GM10248 (cell line): ENCODE data around the gene NFE2L3.

Source experiments
- CTCF ChIA-PET: fragments of 300-600 bp; sonication (Branson Sonifier 250); formaldehyde crosslinking; extraction: SDS; loops from one replicate; lab custom pipeline; 2021; ENCODE audit warnings: antibody characterized with exemption; lab: Yijun Ruan, JAX
- POLR2A ChIA-PET: fragments of 350-650 bp; sonication (Branson Sonifier 250); formaldehyde crosslinking; extraction: SDS; loops from one replicate; lab custom pipeline; 2020; ENCODE audit warnings: antibody characterized with exemption; lab: Yijun Ruan, JAX
- DNase-seq: peaks from one replicate; pipeline ENCODE4 v3.0.0; 2012; ENCODE audit errors: extremely low spot score
- TF ChIP-seq, protein P1 (sequence below): IDR thresholded peaks from 2 replicates; pipeline ENCODE4 v1.5.1; 2012; ENCODE audit warnings: mild to moderate bottlenecking, low read depth; ENCODE audit errors: extremely low read depth, missing control alignments, control extremely low read depth

The NFE2L3 gene

DNA sequence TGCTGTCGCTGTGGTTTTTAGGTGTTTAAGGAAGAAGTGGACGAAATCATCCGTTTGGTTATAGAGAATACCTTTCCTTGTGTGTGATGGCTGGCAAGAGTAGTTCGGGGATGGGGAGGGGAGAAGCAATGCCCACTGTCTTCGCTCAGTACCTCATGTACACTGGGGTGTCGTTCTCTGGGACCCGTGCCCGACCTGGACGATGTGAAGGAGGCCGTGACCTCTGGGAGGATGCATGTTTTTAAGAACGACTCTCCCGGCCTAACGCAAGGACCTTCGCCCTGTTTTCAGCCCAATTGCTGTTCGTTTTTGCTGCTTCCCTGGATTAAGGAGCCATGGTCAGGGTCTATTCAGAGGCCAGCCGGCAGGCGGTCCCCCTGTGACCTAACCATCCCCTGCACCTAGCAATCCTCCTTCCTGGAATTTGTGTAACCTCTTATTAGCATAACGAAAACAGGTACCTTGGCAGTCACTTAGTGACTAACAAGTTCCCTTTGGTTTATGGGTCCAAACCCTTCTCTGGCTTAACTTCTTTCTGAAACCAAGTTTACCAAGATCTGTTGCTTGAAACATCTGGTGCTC lies 1.3 kb downstream of the NFE2L3 start:
- ChIA-PET CTCF (interaction anchor here (1.2 to 1.7 kb wide), 2 partner anchors 41 to 257 kb away, joined by 3 to 4 read pairs; no protein-coding TSS in a partner anchor), POLR2A (no interaction called here)
- TF ChIP-seq, protein P1, sequence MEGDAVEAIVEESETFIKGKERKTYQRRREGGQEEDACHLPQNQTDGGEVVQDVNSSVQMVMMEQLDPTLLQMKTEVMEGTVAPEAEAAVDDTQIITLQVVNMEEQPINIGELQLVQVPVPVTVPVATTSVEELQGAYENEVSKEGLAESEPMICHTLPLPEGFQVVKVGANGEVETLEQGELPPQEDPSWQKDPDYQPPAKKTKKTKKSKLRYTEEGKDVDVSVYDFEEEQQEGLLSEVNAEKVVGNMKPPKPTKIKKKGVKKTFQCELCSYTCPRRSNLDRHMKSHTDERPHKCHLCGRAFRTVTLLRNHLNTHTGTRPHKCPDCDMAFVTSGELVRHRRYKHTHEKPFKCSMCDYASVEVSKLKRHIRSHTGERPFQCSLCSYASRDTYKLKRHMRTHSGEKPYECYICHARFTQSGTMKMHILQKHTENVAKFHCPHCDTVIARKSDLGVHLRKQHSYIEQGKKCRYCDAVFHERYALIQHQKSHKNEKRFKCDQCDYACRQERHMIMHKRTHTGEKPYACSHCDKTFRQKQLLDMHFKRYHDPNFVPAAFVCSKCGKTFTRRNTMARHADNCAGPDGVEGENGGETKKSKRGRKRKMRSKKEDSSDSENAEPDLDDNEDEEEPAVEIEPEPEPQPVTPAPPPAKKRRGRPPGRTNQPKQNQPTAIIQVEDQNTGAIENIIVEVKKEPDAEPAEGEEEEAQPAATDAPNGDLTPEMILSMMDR = no peak
- no peak for DNase-seq

DNA sequence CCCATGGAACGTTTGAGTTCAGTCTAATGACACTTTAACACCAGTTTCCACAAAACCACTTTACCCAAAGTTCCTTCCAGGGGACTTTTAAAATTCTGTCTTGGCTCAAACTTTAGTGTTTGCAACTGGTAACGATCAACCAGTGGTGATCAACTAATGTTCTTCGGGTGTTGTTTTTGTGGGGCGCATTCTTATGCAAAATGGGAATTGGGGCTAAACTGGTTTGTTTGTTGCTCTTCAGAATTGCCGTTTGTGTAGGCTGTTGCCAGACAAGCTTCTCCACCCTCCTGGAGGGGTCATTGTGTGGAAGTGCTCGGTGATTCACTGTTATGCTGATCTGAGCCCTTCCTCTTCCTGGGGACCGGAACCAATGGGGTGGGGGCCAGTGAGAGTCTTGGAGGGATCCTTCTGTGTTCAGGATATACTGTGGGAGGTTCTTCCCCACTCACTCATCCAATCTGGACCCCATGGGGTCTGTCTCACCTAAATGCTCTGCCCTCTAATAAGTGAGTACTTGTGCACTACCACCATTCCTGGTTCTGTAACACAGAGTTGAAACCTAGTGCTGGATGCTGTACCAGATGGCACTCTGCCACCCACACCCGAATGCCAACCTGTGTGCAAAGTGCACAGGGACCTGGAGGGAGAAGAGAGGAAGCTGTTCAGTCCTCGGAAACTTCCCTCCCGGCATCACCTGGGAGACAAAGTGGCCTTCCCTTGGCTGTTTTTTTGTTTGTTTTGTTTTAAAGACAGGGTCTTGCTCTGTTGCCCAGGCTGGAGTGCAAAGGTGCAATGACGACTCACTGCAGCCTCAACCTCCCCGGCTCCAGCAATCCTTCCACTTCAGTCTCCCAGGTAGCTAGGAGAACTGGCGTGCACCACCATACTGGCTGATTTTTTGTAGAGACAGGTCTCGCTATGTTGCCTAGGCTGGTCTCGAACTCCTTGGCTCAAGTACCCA lies 2.1 kb downstream of the NFE2L3 start:
- ChIA-PET POLR2A (interaction anchor here (0.7 to 1.0 kb wide), 2 partner anchors 41 to 53 kb away, joined by 3 to 7 read pairs; no protein-coding TSS in a partner anchor), CTCF (interaction anchor here (0.7 to 1.1 kb wide), 2 partner anchors 12 to 43 kb away, joined by 3 read pairs; no protein-coding TSS in a partner anchor)
- DNase-seq = no peak
- TF ChIP-seq, protein P1 = no peak

DNA sequence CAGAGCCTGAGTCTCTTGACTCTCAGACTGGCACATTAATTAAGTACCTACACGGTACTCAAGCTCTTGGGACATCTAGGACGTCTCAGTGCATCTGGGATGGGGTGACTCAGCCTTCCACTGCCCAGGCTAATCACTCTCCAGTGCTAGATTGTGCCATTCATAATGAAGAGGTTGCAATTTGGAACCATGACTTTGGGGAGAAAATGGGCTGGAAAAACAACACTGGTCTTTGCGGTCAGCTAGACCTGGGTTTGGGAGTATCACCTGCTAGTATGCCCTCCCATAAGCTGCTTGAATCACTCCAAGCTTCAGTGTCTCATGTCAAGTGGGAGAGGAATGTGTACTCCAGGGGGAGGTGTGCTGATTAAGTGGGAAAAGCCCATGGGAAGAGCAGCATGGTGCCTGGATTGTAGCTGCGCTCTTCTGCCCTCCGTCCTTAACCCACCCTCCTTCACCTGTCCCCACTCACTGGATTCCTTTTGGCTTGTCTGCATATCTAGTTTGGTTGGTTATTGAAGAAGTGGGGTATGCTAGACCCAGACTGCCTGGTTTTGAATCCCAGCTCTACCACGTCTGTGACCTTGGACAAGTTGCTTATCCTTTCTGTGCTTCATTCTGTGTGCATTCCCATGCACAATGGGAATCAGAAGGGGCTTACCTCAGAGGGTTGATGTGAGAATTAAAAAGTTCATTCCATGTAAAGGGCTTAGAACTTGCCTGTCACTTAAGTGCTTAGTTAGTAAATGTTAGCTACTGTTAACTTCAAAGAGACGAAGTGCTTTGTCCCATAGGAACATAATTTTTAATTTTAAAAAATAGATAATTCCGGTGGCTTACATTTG lies 3.8 kb downstream of the NFE2L3 start:
- ChIA-PET POLR2A (interaction anchor here (0.6 to 1.0 kb wide), 4 partner anchors 37 to 44 kb away, joined by 3 to 7 read pairs (median 3); partner anchors contain the start of gene HNRNPA2B1), CTCF (interaction anchor here (0.7 to 2.2 kb wide), 9 partner anchors 7 to 210 kb away, joined by 3 to 11 read pairs (median 3); no protein-coding TSS in a partner anchor)
- DNase-seq = no peak
- TF ChIP-seq, protein P1 = no peak

DNA sequence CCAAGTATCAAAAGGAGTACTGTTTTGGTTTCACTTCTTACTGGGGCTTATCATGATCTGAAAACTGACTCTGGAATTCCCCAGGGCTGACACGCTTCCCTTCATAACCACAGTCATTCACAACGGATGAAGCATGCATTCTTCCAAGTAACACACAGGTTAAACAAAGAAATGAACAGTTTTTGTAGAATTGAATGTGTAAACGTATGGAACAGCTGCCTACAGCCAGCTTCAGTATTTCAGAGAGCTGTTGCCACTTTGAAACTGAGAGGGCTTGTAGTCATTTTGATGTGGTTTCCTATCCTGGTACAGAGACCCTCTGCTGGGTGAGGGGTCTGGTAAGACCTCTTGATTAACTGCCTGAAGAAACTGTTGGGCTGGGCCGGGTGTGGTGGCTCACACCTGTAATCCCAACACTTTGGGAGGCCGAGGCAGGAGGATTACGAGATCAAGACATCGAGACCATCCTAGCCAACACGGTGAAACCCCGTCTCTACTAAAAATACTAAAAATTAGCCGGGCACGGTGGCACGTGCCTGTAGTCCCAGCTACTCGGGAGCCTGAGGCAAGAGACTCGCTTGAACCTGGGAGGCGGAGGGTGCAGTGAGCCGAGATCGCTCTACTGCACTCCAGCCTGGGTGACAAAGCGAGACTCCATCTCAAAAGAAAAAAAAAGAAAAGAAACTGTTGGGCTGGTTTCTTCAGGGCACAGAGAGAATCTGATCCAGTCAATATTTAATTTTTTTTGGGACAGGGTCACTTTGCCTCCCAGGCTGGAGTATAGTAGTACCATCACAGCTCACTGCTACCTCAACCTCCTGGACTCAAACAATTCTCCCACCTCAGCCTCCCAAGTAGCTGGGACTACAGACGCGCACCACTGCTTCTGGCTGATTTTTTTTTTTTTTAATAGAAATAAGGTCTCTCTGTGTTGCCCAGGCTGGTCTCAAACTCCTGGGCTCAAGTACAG lies 4.7 kb downstream of the NFE2L3 start:
- TF ChIP-seq, protein P1 = no peak
- POLR2A ChIA-PET = interaction anchor here (0.9 to 1.7 kb wide), 3 partner anchors 36 to 43 kb away, joined by 3 to 4 read pairs (median 3); partner anchors contain the start of gene HNRNPA2B1
- peak; percentile 43 for DNase-seq
- CTCF ChIA-PET = interaction anchor here (1.0 to 2.2 kb wide), 4 partner anchors 24 to 42 kb away, joined by 3 to 11 read pairs (median 5); no protein-coding TSS in a partner anchor

DNA sequence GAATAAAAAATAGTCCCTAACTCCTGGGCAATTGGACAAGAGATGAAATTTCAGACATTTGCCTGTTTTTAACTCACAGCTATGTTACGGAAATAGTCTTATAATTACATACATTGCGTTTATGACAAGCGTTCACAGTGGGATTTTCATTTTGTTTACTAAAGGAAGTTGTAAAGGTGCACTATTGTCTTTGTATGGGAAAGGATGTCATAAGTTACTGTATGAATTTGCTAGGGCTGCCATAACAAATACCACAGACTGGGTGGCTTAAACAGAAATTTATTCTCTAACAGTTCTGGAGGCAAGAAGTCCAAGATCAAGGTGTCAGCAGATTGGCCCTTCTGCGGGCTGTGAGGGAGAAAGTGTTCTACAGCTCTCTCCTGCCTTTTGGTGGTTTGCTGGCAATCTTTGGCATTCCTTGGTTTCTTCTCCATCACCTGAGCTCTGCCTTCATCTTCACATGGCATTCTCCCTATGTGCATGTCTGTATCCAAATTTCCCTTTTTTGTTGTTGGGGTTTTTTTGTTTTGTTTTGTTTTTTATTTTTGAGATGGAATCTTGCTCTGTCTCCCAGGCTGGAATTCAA lies 5.6 kb downstream of the NFE2L3 start:
- TF ChIP-seq, protein P1 = no peak
- DNase-seq = no peak
- ChIA-PET CTCF (interaction anchor here (1.0 to 2.2 kb wide), 7 partner anchors 9 to 67 kb away, joined by 3 to 11 read pairs (median 4); no protein-coding TSS in a partner anchor), POLR2A (interaction anchor here (0.5 to 1.7 kb wide), 2 partner anchors 35 to 40 kb away, joined by 3 to 4 read pairs; no protein-coding TSS in a partner anchor)
